CD4-positive, alpha-beta T cell treated with Interleukin-6 for 4 hours (primary cell): Measurements from ENCODE around the gene PADI2.

Experiments used
- DNase-seq: peaks from one replicate; pipeline ENCODE4 v3.0.0-alpha.2; 2020; ENCODE audit warnings: mixed read lengths

PADI2 gene

GRCh38 chr1:17119076-17119772 is at the start of gene PADI2:
Gene PADI2, minus strand, starts transcription at chr1:17119451. Its CDS starts 80 bp downstream, at chr1:17119371.
- DNase-seq = peak; percentile 66

- no peak for DNase-seq
Observed at GRCh38 chr1:17168091-17168876, 49.0 kb upstream of the PADI2 start.

DNA sequence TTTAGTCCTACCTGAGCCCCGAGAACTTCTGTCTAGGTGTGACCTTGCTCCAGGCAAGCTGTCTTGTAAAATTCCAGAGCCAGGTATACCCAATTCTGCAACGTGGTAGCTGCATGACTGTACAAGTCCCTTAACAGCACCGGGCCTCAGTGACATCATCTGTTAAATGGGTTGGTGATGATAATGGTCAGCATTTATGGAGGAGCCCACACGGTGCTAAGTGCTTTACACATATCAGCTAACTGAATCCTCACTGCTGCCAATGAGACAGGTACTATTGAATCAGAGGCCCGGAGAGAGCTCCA is 48.5 kb upstream of the PADI2 start:
- DNase-seq = no peak

- DNase-seq = no peak
Observed at GRCh38 chr1:17167041-17167785, 48.0 kb upstream of the PADI2 start.

- no peak for DNase-seq
Observed at GRCh38 chr1:17165823-17166222, 46.6 kb upstream of the PADI2 start.

GRCh38 chr1:17163789-17164666 is 44.8 kb upstream of the PADI2 start:
- DNase-seq = no peak

GRCh38 chr1:17163371-17163770 is 44.1 kb upstream of the PADI2 start:
- DNase-seq = no peak

DNA sequence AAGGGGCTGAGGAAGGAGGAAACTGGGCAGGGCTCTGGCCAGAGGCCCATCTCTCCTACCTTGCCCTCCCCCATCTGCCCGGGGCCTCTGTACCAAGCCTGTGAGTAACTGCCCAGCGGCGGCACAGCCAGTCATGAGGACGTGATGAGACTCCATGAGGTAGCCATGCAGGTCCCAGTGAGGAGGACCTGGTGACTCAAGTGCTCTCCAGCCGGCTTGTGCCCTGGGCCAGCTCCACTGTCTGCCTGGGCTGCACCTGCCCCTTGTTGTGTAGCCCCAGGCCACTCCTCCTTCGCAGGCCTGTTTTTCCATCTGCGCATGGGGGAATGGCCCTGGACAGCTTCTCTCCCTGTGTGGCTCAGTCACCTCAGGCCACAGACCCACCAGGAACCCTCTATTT is 43.7 kb upstream of the PADI2 start:
- no peak for DNase-seq

- no peak for DNase-seq
Observed at GRCh38 chr1:17161926-17162800, 42.9 kb upstream of the PADI2 start.

DNA sequence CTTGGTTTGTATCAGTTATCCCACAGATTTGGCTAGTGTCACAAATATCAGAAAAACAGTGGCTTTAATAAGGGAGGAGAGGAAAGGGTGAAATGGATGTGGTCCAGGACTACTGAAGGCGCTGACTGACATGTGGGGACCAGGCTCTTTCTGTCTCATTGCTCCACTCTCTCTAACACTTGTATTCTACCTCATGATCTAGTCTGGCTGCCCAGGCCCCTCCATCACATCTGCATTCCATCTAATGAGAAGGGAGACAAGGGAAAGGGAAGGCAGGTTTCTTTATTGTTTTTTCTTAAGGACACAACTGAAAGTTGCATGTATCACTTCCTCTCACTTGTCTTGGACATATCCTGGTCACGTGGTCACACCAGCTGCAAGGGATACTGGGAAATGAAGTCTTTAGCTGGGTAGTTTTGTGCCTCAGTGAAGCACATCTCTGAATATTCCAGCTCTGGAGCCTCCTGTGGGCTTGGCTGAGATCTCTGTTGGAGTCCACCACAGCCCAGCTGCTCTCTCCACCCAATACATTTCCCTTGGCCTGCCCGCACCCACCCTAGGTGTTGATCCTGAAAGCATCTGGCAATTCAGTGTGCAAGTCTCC is 42.0 kb upstream of the PADI2 start:
- DNase-seq = no peak

DNA sequence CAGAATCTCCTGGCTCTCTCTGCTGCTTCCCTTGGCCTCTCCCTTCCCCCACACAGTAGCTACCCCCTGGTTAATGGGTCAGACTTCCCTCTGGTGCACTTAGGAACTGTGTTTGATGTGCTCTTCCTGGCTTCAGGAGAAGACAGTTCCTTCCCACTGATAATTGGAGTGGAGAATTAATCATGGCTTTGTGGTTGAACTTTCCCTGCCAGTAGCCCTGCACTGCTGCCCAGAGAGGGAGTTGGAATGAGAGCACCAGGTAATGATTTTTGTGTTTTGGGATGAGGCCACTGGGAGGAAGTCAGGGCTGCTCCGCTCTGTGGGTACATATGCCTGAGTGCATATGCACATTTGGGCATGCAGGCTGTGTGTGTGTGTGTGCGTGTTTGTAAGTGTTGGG is 39.7 kb upstream of the PADI2 start:
- DNase-seq = no peak

DNA sequence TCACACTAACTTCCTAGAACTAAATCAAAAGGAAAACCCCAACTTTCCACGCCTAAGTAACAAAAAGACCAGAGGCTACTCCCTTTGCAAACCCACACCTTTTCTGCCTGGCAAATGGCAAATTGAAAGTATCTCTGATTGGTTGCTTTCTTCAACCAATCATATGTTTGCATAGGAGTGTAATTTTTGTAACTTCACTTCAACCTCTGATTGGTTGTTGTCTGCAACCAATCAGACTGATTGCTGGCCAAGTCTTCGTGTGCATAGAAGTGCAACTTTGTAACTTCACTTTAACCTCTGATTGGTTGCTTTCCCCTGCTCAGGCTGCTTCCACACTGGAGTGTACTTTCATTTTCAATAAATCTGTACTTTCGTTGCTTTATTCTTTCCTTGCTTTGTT is 36.9 kb upstream of the PADI2 start:
- DNase-seq = no peak

DNA sequence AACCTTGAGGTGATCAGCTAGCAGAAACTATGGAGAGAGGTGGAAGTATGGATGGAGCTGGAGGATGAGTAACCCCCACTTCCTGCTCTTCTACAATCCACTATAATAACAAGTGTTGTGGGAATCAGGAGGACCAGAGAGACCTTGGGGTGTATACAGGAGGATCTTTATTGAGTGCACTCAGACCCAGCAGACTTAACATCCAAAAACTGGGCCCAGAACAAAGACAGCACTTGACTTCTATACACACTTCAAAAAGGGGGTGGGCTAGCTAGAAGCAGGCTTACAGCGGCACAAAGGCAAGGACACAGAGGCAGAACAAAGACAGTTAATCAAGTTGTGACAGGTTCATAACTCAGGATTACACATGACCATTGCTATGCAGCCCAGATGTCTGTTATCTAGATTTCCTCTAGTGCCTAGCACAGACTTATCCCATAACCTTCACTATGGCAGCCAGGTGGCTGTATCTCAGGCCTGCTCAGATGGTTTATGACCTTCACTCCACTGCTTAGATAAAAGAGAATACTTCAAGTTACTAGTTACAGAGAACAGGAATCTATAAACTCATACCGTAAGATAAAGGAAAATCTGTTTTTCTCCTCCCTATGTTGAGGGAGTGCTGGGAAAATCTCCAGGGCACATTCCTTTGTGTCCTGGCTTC is 36.1 kb upstream of the PADI2 start:
- DNase-seq = no peak

GRCh38 chr1:17149771-17150170 is 30.5 kb upstream of the PADI2 start:
- no peak for DNase-seq

DNA sequence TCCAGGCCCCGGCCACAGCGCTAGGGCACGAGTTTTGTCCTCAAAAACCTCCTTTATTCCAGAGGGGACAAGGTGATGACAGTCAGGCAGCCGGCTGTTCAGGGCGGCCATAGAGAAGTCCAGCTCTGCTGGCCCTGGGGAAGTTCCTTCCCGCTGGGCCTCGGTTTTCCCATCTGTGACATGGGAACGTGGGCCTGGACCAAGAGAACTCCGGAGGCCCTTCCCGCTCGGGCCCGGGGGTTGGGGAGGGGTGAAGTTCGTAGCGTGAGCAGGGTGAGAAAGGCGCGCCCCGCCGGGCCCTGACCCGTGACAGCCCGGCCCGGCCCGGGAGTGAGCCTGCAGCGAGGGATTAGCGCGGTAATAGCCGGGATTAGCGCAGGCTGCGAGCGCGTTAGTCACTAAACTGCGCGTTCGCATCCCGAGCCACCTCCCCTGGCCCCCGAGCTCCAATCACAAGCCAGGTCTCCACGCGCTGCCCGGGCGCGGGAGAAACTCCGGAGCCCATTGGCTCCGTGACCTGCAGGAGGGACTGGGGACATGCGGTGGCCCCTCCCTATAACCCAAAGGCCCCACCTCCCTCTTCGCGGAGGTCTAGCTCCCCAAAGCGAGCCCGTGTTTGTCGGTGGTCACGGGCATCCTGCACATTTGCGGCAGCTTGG is 29.8 kb upstream of the PADI2 start:
- no peak for DNase-seq

- DNase-seq = no peak
Observed at GRCh38 chr1:17145648-17146047, 26.4 kb upstream of the PADI2 start.

DNA sequence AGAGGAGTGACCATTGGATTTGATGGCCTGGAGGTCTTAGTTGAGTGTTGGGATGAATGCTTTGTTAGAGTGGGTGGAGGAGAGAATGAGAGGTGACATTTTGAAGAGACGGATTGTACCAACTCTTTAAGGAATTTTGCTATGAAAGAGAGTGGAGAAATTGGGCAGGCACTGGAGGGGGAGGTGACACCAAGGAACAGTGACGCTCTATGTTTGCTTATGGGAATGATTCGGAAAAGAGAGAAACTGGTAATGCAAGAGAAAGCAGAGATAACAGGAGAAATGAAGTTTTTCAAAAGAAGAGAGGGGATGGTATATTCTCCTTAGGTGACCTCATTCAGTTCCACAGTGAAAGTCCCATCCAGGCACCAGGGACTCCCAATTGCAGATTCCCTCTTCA is 24.5 kb upstream of the PADI2 start:
- DNase-seq = no peak

GRCh38 chr1:17141441-17142197 is 22.4 kb upstream of the PADI2 start:
- no peak for DNase-seq

DNA sequence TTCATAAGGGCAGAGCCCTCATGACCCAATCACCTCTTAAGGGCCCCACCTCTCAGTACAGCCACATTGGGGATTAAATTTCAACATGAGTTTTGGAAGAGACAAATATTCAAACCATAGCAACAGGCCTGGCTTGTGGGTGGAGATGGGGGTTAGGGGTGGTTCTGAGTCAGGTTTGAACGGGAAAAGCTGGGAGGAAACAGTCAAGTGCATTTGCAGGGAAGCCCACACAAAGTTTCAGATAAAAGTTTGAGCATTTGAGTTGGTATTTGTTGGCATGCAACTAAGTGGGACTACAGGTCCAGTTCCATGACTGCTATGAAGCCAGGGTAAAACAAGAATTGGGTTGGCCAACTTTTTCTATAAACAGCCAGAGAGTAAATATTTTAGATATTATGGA is 21.0 kb upstream of the PADI2 start:
- DNase-seq = no peak

- DNase-seq = no peak
Observed at GRCh38 chr1:17139637-17140036, 20.4 kb upstream of the PADI2 start.
